GM21717 (cell line): ENCODE measurements around the gene FBXO31.
A peak's percentile ranks its signal among the peaks of the same experiment; 100 is the strongest.

Source experiments
- ATAC-seq: cut with Tn5 transposase; IDR thresholded peaks from one replicate; pipeline ENCODE4 v1.9.1; 2021; ENCODE audit warnings: mild to moderate bottlenecking, moderate library complexity; ENCODE audit not compliant: unreplicated experiment

The FBXO31 gene

DNA sequence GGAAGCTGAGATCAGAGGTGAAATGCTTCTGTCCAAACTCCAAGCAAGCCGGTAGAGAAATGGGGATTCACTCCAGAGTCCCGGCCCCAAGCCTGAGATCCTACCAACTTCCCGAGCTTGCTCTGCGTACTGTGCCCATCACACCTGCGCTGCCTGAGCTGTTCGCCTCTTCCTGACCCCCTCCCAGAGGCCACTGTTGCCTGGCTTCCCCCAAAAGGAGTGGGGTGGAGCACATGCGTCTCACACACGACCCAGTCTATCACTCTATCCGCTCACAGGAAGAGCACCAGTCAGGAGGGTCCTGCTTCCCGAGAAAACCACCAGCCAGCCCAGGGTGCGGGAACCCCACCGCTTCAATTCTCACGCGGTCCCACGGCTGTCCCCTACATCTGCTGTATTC is 52.9 kb downstream of the FBXO31 start:
- ATAC-seq, result no peak

DNA sequence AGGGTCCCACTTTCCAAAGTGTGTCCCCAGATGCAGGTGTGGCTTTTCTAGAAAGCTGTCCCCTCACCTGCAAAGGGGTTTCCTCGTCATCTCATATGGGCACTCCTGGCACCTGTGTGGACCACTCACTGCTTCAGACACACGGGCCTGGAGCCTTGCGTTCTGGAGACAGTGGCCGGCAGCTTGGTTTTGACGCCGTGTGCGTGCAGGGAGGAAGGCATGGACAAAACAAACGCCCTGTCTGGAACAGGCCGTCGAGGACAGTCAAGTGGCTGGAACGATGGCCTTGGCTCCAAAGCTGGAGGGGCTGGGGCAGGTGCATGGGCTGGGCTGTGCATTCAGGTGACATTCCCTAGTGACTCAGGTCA is 53.3 kb downstream of the FBXO31 start:
- no peak for ATAC-seq

DNA sequence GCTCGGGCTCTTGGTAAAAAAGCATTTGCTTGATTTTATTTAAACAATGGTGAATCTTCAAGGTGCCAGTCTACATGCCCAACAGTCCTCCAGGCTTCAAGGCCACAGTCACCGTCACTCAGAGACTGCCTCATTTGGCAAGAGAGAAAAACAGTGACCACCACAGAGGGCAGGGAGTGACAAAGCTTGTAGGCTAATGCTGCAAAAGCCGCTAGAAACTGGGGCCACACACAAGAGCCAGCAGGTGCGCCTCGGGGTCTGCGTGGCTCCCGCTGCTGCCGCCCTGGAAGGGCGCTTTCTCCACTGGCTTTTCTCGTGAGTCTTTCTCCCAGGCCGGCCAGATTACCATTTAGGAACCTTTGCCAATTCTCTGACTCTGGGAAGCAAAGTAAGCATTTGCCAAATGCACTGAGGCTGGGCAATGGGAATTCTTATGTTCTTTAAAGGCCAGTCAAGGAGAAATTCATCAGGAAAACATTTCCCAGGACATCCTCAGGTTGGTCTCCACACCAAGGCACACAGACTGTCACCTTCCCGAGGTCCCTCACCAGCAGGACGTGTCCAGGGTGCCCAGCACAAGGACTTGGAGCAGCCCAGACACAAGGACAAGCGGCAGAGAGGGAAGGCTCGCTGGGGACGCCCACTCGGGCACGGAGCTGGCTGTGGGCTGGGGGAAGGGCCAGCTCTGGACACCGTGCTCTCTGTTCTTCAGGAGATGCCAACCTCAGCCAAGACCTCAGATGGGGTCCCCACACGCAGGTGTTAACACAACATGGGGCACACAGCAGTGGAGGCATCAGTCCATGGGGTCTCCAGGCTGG is 53.9 kb downstream of the FBXO31 start:
- ATAC-seq, result no peak

DNA sequence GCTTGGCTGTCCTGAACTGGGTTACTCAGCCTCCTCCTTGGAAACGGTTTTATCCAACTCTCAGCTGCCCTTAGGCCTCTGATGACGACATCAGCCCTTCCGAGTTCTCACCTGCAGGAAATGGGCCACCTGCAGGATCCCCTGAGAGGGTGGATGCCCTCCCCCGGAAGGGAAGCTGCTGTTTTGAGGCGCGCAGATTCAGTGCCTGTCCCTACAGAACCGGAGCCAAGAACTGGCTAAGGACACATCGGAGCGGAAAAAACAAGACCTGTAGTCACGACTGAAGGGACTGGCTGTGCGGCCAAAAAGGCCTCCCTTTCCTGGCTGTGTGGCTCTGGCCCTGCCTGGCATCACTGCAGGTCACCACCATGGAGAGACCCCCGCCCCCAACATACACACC is 54.7 kb downstream of the FBXO31 start:
- no peak for ATAC-seq

DNA sequence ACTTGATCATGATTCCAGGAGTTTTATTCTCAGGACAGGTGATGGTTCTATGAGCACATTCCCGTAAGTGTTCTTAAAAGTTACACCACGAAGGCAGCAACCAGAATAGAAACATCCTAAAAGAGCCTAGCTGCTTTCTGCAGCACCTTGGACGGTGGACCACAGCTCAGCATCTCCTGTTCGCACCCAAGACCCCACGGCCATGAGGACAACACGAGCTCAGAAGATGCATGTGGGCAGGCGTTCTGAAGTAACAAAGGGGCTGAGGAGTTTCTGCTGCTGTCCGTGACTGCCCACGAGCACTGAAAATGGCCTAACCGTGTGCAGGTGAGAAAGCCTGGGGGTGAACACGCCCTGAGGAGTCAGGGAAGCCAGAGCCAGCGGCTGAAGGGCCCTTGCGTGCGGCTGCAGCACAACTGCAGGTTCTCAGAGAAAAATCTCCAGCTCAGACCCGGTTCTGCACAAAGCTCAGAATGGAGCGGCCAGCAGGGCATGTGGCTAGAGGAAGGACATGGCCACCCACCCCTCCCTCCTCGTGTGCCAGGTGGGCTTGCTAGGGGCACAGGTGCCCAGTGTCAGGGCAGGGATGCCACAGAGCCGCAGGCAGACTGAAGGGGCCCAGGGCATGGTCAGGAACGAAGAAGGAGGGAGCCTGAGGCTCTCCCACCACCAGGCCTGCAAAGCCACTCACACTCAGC is 55.6 kb downstream of the FBXO31 start:
- ATAC-seq, result no peak

DNA sequence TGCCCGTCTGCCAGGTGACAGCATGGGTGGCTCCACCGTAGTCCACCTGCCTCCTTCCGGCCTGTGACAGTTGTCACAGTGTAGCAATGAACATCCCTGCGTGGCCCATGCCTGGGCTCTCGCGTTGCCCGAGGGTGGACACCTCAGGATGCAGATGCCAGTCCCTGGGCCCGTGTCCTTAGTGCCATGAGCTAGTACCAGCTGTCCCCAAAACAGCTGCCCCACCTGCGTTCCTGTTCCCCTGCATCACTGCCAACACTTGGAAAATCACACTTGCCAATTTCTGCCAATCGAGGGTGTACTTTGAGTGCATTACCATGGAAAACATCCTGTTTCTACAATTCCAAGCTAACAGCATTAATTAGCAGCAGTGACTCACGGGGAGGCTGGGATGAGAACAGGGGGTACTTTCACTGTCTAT is 57.4 kb downstream of the FBXO31 start:
- no peak for ATAC-seq

DNA sequence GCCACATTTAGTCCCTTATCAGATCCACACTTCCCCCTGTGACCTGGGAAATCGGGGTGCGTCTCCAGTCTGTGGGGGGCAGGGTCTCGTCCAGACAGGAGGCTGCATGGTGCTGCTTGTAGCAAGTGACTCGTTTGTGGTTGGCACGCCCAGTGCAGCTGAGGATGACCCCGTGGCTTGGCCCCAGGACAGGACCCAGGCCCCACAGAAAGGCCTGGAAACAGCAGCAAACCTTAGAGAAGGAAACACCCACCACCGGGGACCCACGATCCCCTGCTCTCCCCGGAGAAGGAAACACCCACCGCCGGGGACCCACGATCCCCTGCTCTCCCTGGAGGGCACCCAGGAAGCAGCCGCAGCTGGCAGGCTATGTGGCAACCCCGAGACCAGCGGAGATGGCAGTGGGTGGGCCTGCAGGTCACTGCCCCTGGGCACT is 58.1 kb downstream of the FBXO31 start:
- no peak for ATAC-seq

DNA sequence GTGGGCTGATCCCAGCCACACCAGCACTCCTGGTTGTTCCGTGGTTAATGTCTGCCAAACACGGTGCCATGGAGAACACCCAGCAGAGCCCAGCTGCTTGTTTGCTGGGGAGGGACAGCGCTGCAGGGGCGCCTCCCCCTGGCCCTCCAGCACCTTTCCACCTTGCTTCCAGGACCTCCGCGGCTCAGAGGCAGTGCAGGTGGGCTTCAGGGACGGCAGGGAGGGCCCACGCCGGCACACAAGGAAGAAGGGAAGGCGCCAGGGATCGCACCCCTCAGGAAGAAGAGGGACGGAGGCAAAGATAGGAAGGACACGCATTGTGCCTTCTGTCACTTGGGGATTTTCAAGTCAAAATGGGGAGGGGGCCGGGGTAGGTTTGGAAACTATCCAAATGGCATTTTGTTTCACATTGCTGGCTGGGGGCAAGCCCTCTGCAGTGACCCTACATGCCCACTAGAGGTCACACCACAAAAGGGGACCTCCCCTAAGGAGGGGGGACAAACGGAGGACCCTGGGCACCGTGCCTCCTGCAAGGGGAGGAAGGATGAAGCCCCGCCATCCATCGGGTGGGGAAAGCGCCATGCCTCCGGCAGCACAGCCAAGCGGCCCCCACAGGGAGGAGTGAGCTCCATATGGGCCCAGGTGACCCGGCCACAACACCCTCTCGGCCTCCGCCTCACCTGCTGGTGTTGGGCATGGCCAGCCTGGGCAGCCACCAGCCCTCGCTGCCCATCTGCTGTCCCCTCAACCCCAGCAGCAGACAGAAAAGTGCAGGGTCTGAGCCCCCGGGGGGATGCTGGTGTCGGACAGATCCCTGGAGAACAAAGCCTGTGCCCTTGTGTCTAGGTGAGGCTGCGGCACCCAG is 58.9 kb downstream of the FBXO31 start:
- ATAC-seq, result no peak

DNA sequence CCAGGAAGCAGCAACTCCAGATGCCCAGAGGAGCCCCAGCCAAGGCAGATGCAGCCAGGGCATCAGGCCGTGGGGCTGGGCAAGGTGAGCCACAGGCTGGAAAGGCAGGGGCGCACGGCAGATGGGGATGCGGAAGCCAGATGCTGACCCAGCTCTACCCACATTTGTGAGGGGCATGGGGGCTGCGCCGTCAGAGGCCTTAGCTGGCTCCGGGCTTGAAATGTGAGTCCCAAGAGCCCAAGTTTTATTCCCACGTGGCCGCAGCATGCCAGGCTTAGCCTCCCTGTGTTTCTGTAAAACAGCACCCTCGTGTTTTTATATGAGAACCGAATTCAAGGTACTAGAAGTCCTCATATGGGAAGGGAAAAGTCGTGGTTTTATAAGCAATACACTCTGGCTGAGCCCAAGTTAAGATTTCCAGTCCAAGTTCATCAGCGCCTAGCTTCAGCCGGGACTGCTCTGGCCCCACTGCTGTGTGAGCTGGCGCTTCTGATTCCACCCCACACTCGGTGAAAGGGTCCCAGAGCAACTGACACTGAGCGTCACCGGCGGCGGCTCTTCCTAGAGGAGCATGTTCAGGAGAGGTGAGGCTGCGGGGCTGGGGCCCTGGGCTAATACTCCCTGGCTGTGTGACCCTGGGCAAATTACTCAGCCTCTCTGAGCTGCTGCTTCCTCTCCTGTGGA is 59.7 kb downstream of the FBXO31 start:
- no peak for ATAC-seq

DNA sequence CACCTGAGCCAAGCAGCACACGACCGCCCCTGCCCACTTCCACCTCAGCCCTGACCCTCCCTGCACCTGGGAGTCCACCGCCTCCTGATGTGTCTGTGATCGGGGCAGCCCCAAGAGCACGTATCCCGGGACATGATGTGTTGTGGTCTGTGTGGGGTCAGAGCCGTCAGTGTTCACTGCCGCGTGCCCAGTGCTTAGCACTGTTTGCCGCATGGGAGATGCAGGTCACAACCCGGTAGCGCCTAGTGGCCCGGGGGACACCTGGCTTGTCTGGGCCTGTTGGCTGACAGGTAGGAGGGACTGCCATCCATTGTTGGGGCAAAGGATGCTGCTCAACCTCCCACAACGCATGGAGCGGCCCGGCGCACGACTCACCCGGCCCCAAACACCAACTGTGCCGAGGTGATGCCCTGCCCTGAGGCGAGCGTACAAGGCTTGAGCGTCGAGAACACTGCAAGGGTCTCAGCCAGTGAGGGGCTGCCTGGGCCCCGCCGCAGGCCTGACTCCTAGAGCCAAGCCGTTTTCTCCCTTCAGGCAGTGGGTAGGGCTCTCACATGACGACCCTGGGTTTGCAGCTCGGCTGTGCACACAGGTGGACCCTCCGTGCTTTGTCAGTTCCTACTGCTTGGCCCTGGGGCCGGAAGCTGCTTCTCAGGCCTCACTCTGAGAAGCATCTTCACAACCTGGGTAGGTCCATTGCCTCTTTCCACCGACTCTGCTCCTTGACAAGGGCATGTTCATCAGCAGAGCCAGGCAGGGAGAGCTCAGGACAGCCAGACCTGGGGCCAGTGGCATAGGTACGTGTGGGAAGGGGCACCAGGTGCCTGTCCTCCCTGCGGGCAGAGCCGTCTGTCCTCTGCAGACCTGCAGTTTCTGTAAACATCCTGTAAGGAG is 60.5 kb downstream of the FBXO31 start:
- no peak for ATAC-seq

DNA sequence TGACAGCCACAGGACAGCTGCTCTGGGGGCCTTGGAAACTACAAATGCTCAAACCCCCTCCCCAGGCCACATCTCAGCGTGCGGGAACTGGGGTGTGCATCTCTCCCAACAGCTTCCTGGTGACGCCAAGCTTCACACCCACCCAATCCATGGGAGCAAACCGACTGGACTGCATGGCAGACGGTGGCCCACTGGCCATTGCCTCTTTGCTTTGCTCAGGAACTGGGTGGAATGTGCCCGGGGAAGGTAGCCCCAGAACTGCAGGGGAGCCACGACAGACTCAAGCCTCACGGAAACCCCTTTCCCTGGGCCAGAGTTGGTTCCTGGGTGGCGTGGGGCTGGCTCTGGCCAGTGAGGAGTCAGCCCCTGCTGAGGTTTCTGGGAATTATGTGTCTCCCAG is 61.2 kb downstream of the FBXO31 start:
- no peak for ATAC-seq

DNA sequence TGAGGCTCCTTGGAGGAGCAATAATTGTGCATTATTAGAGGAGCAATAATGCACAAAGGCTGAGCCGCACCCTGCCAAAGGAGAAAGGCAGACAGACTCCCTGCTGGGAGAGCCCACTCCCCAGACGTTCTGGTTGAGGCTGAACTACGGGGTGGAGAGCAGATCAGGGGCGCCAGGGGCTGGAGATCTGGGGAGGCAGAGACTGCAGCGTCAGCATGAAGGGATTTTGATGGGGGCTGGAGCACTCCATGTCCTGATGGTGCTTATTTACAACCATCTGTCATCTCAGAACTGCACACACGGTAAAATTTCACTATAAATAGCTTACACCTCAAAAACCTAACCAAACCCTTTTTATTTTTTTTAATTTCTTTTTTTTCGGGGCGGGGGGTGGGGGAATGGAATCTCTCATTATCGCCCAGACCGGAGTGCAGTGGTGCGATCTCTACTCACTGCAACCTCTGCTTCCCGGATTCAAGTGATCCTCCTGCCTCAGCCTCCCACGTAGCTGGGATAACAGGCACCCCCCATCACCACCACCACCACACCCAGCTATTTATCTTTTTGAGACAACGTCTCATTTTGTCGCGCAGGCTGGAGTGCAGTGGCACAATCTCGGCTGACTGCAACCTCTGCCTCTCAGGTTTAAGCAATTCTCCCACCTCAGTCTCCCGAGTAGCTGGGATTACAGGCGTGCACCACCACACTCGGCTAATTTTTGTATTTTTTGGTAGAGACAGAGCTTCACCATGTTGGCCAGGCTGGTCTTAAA is 62.1 kb downstream of the FBXO31 start:
- ATAC-seq, result no peak

DNA sequence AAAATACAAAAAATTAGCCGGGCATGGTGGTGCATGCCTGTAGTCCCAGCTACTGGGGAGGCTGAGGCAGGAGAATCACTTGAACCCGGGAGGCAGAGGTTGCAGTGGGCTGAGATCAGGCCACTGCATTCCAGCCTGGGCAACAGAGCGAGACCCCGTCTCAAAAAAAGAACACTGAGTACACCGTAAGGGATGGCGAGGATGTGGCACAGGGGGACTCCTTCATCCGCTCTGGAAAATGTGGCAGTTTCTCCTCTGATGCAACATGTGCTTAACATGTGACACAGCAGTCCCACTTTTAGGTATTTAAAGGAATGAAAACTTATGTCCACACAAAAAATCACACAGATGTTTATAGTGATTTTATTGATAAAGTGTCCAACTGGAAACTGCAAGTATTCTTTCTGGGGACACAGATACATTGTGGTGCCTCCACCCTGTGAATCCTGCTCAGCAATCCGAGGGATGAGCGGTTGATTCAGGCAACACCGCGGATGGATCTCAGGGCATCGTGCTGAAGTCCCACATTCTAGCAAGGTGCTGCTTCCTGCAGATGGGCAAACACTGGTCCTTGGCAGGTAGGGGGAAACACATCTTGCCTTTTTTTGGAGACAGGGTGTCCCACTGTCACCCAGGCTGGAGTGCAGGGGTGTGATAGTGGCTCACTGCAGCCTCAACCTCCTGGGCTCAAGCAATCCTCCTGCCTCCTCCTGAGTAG is 62.9 kb downstream of the FBXO31 start:
- no peak for ATAC-seq

DNA sequence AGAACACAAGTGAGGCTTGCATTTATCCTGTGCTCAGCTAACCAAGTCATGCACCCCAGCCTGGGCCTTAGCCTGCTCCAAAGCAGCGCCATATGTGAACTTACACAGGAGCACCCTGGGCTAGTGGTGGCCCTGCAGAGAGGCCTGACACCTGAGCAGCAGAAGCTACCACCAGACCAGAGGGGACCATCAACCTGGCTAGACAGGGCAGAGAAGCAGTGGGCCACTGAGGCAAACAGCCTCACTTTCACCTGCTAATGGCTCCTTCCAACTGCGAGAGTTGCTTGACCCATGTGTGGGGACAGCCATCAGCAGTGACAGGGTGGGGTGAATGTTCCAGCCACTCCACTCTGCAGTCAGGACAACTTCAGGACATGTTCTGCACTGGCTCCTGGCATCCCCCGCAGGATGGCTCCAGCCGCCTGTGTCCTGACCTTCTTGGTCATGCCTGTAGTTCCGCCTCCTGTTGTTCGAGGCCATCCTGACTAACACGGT is 63.5 kb downstream of the FBXO31 start:
- no peak for ATAC-seq

DNA sequence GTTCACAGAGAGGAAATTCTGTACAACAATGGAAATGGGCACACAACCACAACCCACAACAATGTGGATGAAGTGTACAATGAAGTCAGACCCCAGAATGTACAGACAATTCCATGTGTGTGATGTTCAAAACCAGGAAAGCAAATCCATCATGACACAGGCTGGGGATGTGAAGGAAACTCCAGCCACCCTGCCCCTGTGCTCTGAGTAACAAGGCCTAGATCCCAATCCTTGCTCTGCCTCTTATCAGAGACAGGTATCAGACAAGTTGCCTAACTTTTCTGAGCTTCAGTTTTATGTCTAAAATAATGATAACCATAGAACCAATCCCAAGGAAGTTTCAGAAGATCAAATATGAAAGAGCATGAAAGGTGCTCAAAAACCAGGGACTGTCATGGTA is 64.6 kb downstream of the FBXO31 start:
- ATAC-seq, result no peak

DNA sequence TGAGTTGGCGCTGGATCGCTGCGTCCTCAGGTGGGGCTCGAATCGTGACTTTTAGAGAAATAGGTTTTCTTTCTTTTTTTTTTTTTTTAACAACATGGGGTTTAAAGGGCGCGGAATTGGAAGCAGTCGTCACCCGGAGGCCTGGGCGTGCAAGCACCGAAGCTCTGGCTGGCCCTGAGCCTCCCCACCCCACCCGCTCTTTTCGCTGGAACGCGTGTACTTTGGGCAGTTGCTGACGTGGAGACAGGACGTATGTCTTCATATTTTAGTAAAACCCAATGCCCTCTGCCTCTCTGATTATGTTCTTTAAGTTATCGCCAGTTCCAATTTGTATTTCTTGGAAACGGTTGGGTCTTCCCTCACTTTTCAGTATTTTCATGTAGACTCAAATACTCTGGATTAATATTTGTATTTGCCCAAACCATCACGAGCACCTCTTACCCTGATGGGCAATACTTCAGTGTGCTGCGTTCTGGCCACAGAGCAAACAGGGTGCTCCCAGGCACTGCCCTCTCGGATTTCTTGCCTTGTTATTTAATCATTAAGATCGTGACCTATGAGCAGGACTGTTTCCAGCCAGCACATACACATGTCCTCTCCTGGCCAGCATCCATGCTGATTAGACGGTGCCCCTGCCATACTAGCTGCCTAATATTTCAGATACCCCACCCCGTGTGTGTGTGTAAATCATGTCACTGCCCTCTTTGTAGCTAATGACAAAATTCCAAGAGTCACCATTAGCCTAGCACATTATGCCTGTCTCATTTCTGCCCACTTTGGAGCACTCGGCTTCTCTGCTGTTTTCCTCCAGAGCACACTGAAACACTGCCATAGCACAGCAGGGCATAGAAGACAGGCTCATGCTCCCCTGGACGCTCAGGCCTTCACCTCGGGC is 65.6 kb downstream of the FBXO31 start:
- peak; percentile 27 for ATAC-seq
